ENCODE measurements around the gene BAIAP2L1. TPM values are rescaled to one million over a fixed set of nuclear protein-coding genes. Genes with fewer than 3 reads are reported as not detected.

Gene BAIAP2L1
- total and polyA plus RNA-seq, 9 of the 15 experiments (the other 6 are each of a cell fraction or from before 2014, with no cell fraction given) = 4.2 to 29.8 (median 15.5) TPM

DNA sequence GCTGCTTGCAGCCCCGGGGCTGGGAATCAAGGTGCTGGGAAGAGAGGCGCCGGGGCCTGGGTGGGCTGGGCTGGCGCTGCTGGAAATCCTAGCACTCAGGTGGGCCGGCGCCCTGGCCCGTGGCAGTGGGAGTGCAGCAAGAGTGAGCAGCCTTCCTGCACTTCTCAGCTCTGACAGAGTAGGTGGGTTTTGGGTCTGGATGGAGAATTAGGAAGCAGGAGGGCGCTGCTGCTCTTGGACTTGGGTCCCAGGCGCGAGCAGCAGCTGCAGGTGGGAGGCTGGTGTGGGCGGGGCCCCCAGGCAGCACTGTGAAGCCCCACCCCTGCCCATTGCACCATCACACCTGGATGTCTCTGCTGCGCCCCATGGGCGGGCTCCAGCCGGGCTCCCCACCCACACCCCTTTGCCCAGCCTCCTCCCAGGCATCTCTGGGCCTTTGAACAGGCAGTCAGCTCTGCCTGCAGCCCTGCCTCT is 113.4 kb downstream of the BAIAP2L1 start:
- ATAC-seq (peak; percentile 6; the same call in 2 of the 3 replicates), FAIRE-seq (no peak), DNase-seq (ENCODE audit: extremely low read depth in 1 of 4, low spot score in 3 of 4) (peak in 2 of 4 experiments; percentile 53 to 64)
- Histone ChIP-seq H3K79me2 (ENCODE audit: control insufficient read depth, insufficient read depth, low read length) (peaks cover 13% of the 10 kb centered on the region; the same call in 2 of the 3 replicates), H3K27me3 (ENCODE audit: control insufficient read depth in 2 of 2, insufficient read depth in 2 of 2, low read length in 2 of 2) (peaks cover 0 to 50% of the 10 kb centered on the region in 2 experiments; a peak in 2 of 5 replicates), H3K9ac (ENCODE audit: insufficient read depth in 1 of 2, low read depth in 2 of 2, low read length in 2 of 2) (peak overlapping the region in 1 of 2 experiments; percentile 40; a peak in 2 of 4 replicates), H2AFZ (ENCODE audit: low read depth, low read length) (no peak overlapping the region), H3K9me3 (replicated peaks; ENCODE audit: control insufficient read depth, insufficient read depth, low read depth, low read length) (no peaks in the 10 kb centered on the region), H3K4me1 (replicated peaks in 1 of 2; ENCODE audit: control insufficient read depth in 2 of 2, insufficient read depth in 2 of 2, low read length in 2 of 2) (peaks cover 8 to 63% of the 10 kb centered on the region in 2 experiments; a peak in 4 of 5 replicates), H3K9me1 (ENCODE audit: control insufficient read depth, insufficient read depth, low read length) (no peaks in the 10 kb centered on the region), H3K4me3 (no peak overlapping the region), H3K36me3 (ENCODE audit: control insufficient read depth, insufficient read depth, low read length) (peaks cover 38% of the 10 kb centered on the region; the same call in 2 of the 3 replicates), H3K4me2 (ENCODE audit: insufficient read depth, low read length) (no peak overlapping the region), H3K27ac (ENCODE audit: extremely low read depth, low read depth, low read length) (no peak overlapping the region), H4K20me1 (replicated peaks; ENCODE audit: control insufficient read depth, insufficient read depth, low read length) (peaks cover 5% of the 10 kb centered on the region; the same call in 1 of the 2 replicates)
- 40% methylated on average over 14 of the region's 14 CpGs for WGBS (ENCODE audit: insufficient coverage, low coverage, missing lambda C conversion rate)
- POLR2A ChIA-PET = interaction anchor here (0.6 to 1.1 kb wide), 2 partner anchors 16 to 133 kb away, joined by 3 to 4 read pairs; no protein-coding TSS in a partner anchor
- no TSS peak for BruUV-seq (replicated peaks)
- in situ Hi-C loops (cut with MboI) = no loop called here
- intact Hi-C loops (cut with micrococcal nuclease) = no loop called here
- CTCF ChIA-PET (ENCODE audit: low intra/inter-chr PET ratio) = no interaction called here
- no peak for TF ChIP-seq SIRT6 (IDR thresholded peaks at IDR 0.05; ENCODE audit: low read depth, low read length)
- no peak for TF ChIP-seq FUS (optimal IDR thresholded peaks at IDR 0.05; ENCODE audit: low read depth, low read length)
- TF ChIP-seq CEBPB (tag; IDR thresholded peaks at IDR 0.05) = 0 out of 2 replicates have a peak, but pooled peaks have one; percentile 10
- TF ChIP-seq CBFA2T3 (IDR thresholded peaks at IDR 0.05) = no peak
- no peak for TF ChIP-seq ZNF175 (CRISPR knock-in tag; IDR thresholded peaks at IDR 0.05; ENCODE audit: low read depth)
- no peak for TF ChIP-seq PCBP2 (IDR thresholded peaks at IDR 0.05; ENCODE audit: low read depth, low read length, poor library complexity, severe bottlenecking)
- TF ChIP-seq RFX5 (IDR thresholded peaks at IDR 0.05; ENCODE audit: low read depth, low read length) = no peak
- no peak for TF ChIP-seq KAT7 (CRISPR knock-in tag; IDR thresholded peaks at IDR 0.05; ENCODE audit: borderline replicate concordance)
- TF ChIP-seq ZZZ3 (IDR thresholded peaks at IDR 0.05) = no peak
- TF ChIP-seq DDX20 (tag; IDR thresholded peaks at IDR 0.05; ENCODE audit: low read depth) = no peak
- TF ChIP-seq, protein P1, sequence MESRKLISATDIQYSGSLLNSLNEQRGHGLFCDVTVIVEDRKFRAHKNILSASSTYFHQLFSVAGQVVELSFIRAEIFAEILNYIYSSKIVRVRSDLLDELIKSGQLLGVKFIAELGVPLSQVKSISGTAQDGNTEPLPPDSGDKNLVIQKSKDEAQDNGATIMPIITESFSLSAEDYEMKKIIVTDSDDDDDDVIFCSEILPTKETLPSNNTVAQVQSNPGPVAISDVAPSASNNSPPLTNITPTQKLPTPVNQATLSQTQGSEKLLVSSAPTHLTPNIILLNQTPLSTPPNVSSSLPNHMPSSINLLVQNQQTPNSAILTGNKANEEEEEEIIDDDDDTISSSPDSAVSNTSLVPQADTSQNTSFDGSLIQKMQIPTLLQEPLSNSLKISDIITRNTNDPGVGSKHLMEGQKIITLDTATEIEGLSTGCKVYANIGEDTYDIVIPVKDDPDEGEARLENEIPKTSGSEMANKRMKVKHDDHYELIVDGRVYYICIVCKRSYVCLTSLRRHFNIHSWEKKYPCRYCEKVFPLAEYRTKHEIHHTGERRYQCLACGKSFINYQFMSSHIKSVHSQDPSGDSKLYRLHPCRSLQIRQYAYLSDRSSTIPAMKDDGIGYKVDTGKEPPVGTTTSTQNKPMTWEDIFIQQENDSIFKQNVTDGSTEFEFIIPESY (CRISPR knock-in tag; IDR thresholded peaks at IDR 0.05) = peak; percentile 65
- no peak for TF ChIP-seq GATAD2A (IDR thresholded peaks at IDR 0.05)
